HG03159 (cell line): ENCODE data around the gene FBXO41.
A peak's percentile ranks its signal among the peaks of the same experiment; 100 is the strongest.

ENCODE experiments used
- ATAC-seq: cut with Tn5 transposase; IDR thresholded peaks from one replicate; pipeline ENCODE4 v1.9.1; 2021; ENCODE audit warnings: mild to moderate bottlenecking, moderate library complexity; ENCODE audit not compliant: unreplicated experiment

The FBXO41 gene

GRCh38 chr2:73290049-73290839, 6.0 kb upstream of the FBXO41 start:
- no peak for ATAC-seq

- ATAC-seq = no peak
These were observed 5.0 kb upstream of the FBXO41 start for GRCh38 chr2:73289304-73289703.

- no peak for ATAC-seq
These were observed 1.9 kb upstream of the FBXO41 start for GRCh38 chr2:73286134-73286655.

GRCh38 chr2:73285159-73285739, 971 bp upstream of the FBXO41 start:
- ATAC-seq = peak; percentile 67

- peak; percentile 18 for ATAC-seq
These were observed 558 bp downstream of the FBXO41 start for GRCh38 chr2:73283545-73284295.

GRCh38 chr2:73282924-73283544, 1.2 kb downstream of the FBXO41 start:
- no peak for ATAC-seq

GRCh38 chr2:73281244-73281643, 3.0 kb downstream of the FBXO41 start:
- no peak for ATAC-seq

- no peak for ATAC-seq
These were observed 4.4 kb downstream of the FBXO41 start for GRCh38 chr2:73279852-73280251.

- no peak for ATAC-seq
These were observed 12.0 kb downstream of the FBXO41 start for GRCh38 chr2:73272270-73272669.

GRCh38 chr2:73269686-73270465, 14.4 kb downstream of the FBXO41 start:
- peak; percentile 7 for ATAC-seq

- peak; percentile 67 for ATAC-seq
These were observed 15.2 kb downstream of the FBXO41 start for GRCh38 chr2:73268830-73269685.

- ATAC-seq = no peak
These were observed 15.9 kb downstream of the FBXO41 start for GRCh38 chr2:73268366-73268829.

- ATAC-seq = no peak
These were observed 17.3 kb downstream of the FBXO41 start for GRCh38 chr2:73267008-73267407.

- ATAC-seq = no peak
These were observed 18.0 kb downstream of the FBXO41 start for GRCh38 chr2:73266061-73266901.

GRCh38 chr2:73265298-73266060, 18.8 kb downstream of the FBXO41 start:
- no peak for ATAC-seq

GRCh38 chr2:73264783-73265182, 19.5 kb downstream of the FBXO41 start:
- ATAC-seq = no peak

GRCh38 chr2:73264332-73264606, 20.0 kb downstream of the FBXO41 start:
- ATAC-seq = no peak
